Measurements from ENCODE around the gene PTDSS2.
"Not testable (repeated sequence)": the region's sequence is repeated elsewhere in the genome, so short reads cannot be mapped to it uniquely, and the experiment has no call there.

DNA sequence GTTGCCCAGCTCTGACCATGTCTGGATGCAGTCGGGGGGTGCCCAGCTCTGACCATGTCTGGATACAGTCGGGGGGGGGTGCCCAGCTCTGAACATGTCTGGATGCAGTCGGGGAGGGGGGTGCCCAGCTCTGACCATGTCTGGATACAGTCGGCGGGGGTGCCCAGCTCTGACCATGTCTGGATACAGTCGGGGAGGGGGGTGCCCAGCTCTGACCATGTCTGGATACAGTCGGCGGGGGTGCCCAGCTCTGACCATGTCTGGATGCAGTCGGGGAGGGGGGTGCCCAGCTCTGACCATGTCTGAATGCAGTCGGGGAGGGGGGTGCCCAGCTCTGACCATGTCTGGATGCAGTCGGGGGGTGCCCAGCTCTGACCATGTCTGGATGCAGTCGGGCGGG lies 39.4 kb upstream of the PTDSS2 start:
- TF ChIP-seq POLR2A, POLR2AphosphoS5 (IDR thresholded peaks at IDR 0.05): not testable (repeated sequence)

Measured in stomach (tissue), 4 donors.